Neural cell (in vitro differentiated cells): ENCODE data around the gene ANKMY1. TPM values are rescaled to one million over a fixed set of nuclear protein-coding genes. Genes with fewer than 3 reads are reported as not detected.

ENCODE experiments used
- H2AFZ ChIP-seq: fragments of 200-600, 300-800 bp; sonication (generic), shearing (Covaris generic); 2 replicates; pipeline ENCODE4 v1.6.0; 2014; ENCODE audit warnings: low read depth, mild to moderate bottlenecking, antibody characterized with exemption, low read length, moderate library complexity
- H3F3A ChIP-seq: fragments of 200-600 bp; shearing (Covaris generic); 2 replicates; pipeline ENCODE4 v1.6.1; 2016; ENCODE audit warnings: mild to moderate bottlenecking, moderate library complexity, mixed read lengths, antibody characterized with exemption, low read length; ENCODE audit not compliant: insufficient read depth, poor library complexity, severe bottlenecking
- H3K27ac ChIP-seq: fragments of 200-600, 300-800 bp; sonication (generic), shearing (Covaris generic); 2 replicates; pipeline ENCODE4 v1.5.1; 2014; ENCODE audit warnings: mild to moderate bottlenecking, low read length, moderate library complexity
- H3K27me3 ChIP-seq: fragments of 300-800, 200-600 bp; sonication (generic), shearing (Covaris generic); 2 replicates; pipeline ENCODE4 v1.6.0; 2014; ENCODE audit warnings: mild to moderate bottlenecking, low read depth, low read length, moderate library complexity; ENCODE audit not compliant: insufficient read depth
- H3K36me3 ChIP-seq: fragments of 300-800, 200-600 bp; sonication (generic), shearing (Covaris generic); 2 replicates; pipeline ENCODE4 v1.5.1; 2014; ENCODE audit warnings: mild to moderate bottlenecking, antibody characterized with exemption, low read length, moderate library complexity; ENCODE audit not compliant: insufficient read depth
- H3K4me2 ChIP-seq: fragments of 300-800, 200-600 bp; sonication (generic), shearing (Covaris generic); 2 replicates; pipeline ENCODE4 v1.6.0; 2014; ENCODE audit warnings: mild to moderate bottlenecking, low read length
- H3K4me3 ChIP-seq: fragments of 300-800, 200-600 bp; sonication (generic), shearing (Covaris generic); 2 replicates; pipeline ENCODE4 v1.5.1; 2014; ENCODE audit warnings: mild to moderate bottlenecking, low read length, moderate library complexity
- H3K79me2 ChIP-seq: fragments of 200-600 bp; shearing (Covaris generic); replicated peaks from 2 replicates; pipeline ENCODE4 v1.6.0; 2014; ENCODE audit warnings: mild to moderate bottlenecking, low read length, moderate library complexity; ENCODE audit not compliant: insufficient read depth
- H3K9ac ChIP-seq: fragments of 300-800, 200-600 bp; sonication (generic), shearing (Covaris generic); 2 replicates; pipeline ENCODE4 v1.6.1; 2016; ENCODE audit warnings: mild to moderate bottlenecking, low read length, mixed read lengths
- H3K9me2 ChIP-seq: fragments of 200-600 bp; shearing (Covaris generic); 2 replicates; pipeline ENCODE4 v1.6.1; 2016; ENCODE audit warnings: mild to moderate bottlenecking, low read length, mixed read lengths; ENCODE audit not compliant: insufficient read depth
- H3K9me3 ChIP-seq: fragments of 200-600, 300-800 bp; sonication (generic), shearing (Covaris generic); 2 replicates; pipeline ENCODE4 v1.6.1; 2016; ENCODE audit warnings: mild to moderate bottlenecking, mixed run types, low read length, moderate library complexity, mixed read lengths
- H4K20me1 ChIP-seq: fragments of 200-600 bp; shearing (Covaris generic); 2 replicates; pipeline ENCODE4 v1.6.1; 2016; ENCODE audit warnings: mild to moderate bottlenecking, mixed run types; ENCODE audit not compliant: insufficient read depth
- CTCF ChIP-seq: fragments of 450-650 bp; IDR thresholded peaks from 2 replicates; pipeline ENCODE4 v1.5.1; 2014; ENCODE audit warnings: antibody characterized with exemption, mild to moderate bottlenecking, moderate library complexity; ENCODE audit not compliant: poor library complexity, severe bottlenecking
- EP300 ChIP-seq: fragments of 450-650 bp; conservative IDR thresholded peaks from 2 replicates; pipeline ENCODE4 v1.6.1; 2014; ENCODE audit warnings: antibody characterized with exemption, mild to moderate bottlenecking, moderate library complexity; ENCODE audit not compliant: poor library complexity, severe bottlenecking
- EZH2 ChIP-seq: fragments of 200-600, 300-800 bp; shearing (Covaris generic), sonication (generic); IDR thresholded peaks from 2 replicates; pipeline ENCODE4 v1.6.1; 2014; ENCODE audit warnings: antibody characterized with exemption, low read length, borderline replicate concordance, mild to moderate bottlenecking; ENCODE audit not compliant: insufficient read depth, poor library complexity, severe bottlenecking
- MXI1 ChIP-seq: fragments of 450-650 bp; conservative IDR thresholded peaks from 2 replicates; pipeline ENCODE4 v1.6.1; 2014; ENCODE audit warnings: antibody characterized with exemption, mild to moderate bottlenecking; ENCODE audit not compliant: poor library complexity, severe bottlenecking
- POLR2AphosphoS5 ChIP-seq: IDR thresholded peaks from 2 replicates; pipeline ENCODE4 v1.6.1; 2012
- RAD21 ChIP-seq: fragments of 450-650 bp; conservative IDR thresholded peaks from 2 replicates; pipeline ENCODE4 v1.6.1; 2014; ENCODE audit warnings: antibody characterized with exemption, mild to moderate bottlenecking, moderate library complexity
- REST ChIP-seq: IDR thresholded peaks from 2 replicates; pipeline ENCODE4 v1.6.1; 2012; ENCODE audit warnings: borderline replicate concordance
- SMC3 ChIP-seq: fragments of 450-650 bp; conservative IDR thresholded peaks from 2 replicates; pipeline ENCODE4 v1.6.1; 2014; ENCODE audit warnings: antibody characterized with exemption, mild to moderate bottlenecking, moderate library complexity; ENCODE audit not compliant: poor library complexity
- TAF1 ChIP-seq: IDR thresholded peaks from 2 replicates; pipeline ENCODE4 v1.6.1; 2012; ENCODE audit warnings: low read depth
- polyA plus RNA-seq: library from polyadenylated mRNA; depleted of rRNA; stranded (reverse); fragments of >200 nt; gene quantifications from 2 replicates; pipeline ENCODE4 v1.2.3, GENCODE V29; 2014

The ANKMY1 gene
- polyA plus RNA-seq, 1 donor from 2014 or later, result 6.6 TPM

- no peak overlapping the region for H3K27ac ChIP-seq
- TF ChIP-seq SMC3 (no peak), RAD21 (no peak)
- H3K4me2 ChIP-seq, result no peak overlapping the region
- H3F3A ChIP-seq, result no peaks in the 10 kb centered on the region
- no peaks in the 10 kb centered on the region for H3K36me3 ChIP-seq
- H4K20me1 ChIP-seq, result no peaks in the 10 kb centered on the region
- no peaks in the 10 kb centered on the region for H3K27me3 ChIP-seq
- H3K4me3 ChIP-seq, result no peak overlapping the region
- no peaks in the 10 kb centered on the region for H3K79me2 ChIP-seq
- no peak overlapping the region for H3K9ac ChIP-seq
- no peaks in the 10 kb centered on the region for H3K9me3 ChIP-seq
- no peak overlapping the region for H2AFZ ChIP-seq
- H3K9me2 ChIP-seq, result no peaks in the 10 kb centered on the region
Observed at GRCh38 chr2:240502059-240502429, 55.7 kb downstream of the ANKMY1 start.

- Histone ChIP-seq H3K79me2 (no peaks in the 10 kb centered on the region), H3K9ac (no peak overlapping the region), H3K9me3 (no peaks in the 10 kb centered on the region), H3K27ac (no peak overlapping the region), H4K20me1 (no peaks in the 10 kb centered on the region), H3K4me2 (no peak overlapping the region), H2AFZ (no peak overlapping the region), H3K36me3 (no peaks in the 10 kb centered on the region), H3F3A (no peaks in the 10 kb centered on the region), H3K9me2 (no peaks in the 10 kb centered on the region), H3K27me3 (no peaks in the 10 kb centered on the region), H3K4me3 (no peak overlapping the region)
- TF ChIP-seq SMC3 (no peak), REST (no peak), EZH2 (no peak), CTCF (no peak), TAF1 (no peak), POLR2AphosphoS5 (no peak), MXI1 (no peak), EP300 (no peak), RAD21 (no peak)
Observed at GRCh38 chr2:240501531-240501991, 56.2 kb downstream of the ANKMY1 start.
